GM12864 (cell line): ENCODE results near the gene ARHGAP9.
"Not testable (repeated sequence)": the region's sequence is repeated elsewhere in the genome, so short reads cannot be mapped to it uniquely, and the experiment has no call there.

Experiments used
- DNase-seq: peaks from one replicate; pipeline ENCODE4 v3.0.0-alpha.2; 2011; ENCODE audit warnings: low read depth
- H3K4me3 ChIP-seq: 2 replicates; pipeline ENCODE4 v1.5.1; 2011; ENCODE audit warnings: mild to moderate bottlenecking, low read depth, low read length, control low read depth
- TF ChIP-seq, protein P1 (sequence below): IDR thresholded peaks from 2 replicates; pipeline ENCODE4 v1.5.1; 2011; ENCODE audit warnings: low read depth, mild to moderate bottlenecking, moderate library complexity, low read length, control low read depth, inconsistent platforms; ENCODE audit errors: missing control alignments

ARHGAP9 gene

DNA sequence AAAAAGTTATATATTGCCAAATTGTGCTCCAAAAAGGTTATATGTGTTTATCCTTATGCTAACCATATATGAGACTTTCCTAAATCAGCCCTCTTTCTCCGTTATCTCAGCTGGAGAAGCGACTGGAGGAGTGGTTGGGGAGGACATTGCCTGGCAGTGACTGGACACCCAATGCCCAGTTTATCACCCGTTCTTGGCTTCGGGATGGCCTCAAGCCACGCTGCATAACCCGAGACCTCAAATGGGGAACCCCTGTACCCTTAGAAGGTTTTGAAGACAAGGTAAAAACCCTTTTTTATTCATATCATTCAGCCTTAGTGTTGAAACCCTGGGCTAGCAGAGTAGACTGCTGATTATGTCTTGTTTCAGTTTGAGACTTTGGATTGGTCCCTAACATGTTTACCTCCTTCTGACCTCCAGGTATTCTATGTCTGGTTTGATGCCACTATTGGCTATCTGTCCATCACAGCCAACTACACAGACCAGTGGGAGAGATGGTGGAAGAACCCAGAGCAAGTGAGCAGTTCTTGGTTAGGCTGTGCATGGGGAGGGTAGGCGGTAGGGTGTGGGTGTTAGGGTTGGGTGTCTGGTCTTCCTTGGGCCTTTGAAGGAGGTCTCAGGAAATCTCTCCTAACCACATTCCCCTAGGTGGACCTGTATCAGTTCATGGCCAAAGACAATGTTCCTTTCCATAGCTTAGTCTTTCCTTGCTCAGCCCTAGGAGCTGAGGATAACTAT is 32.1 kb upstream of the ARHGAP9 start:
- no peak for DNase-seq
- H3K4me3 ChIP-seq = no peak overlapping the region
- TF ChIP-seq, protein P1, sequence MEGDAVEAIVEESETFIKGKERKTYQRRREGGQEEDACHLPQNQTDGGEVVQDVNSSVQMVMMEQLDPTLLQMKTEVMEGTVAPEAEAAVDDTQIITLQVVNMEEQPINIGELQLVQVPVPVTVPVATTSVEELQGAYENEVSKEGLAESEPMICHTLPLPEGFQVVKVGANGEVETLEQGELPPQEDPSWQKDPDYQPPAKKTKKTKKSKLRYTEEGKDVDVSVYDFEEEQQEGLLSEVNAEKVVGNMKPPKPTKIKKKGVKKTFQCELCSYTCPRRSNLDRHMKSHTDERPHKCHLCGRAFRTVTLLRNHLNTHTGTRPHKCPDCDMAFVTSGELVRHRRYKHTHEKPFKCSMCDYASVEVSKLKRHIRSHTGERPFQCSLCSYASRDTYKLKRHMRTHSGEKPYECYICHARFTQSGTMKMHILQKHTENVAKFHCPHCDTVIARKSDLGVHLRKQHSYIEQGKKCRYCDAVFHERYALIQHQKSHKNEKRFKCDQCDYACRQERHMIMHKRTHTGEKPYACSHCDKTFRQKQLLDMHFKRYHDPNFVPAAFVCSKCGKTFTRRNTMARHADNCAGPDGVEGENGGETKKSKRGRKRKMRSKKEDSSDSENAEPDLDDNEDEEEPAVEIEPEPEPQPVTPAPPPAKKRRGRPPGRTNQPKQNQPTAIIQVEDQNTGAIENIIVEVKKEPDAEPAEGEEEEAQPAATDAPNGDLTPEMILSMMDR = no peak

DNA sequence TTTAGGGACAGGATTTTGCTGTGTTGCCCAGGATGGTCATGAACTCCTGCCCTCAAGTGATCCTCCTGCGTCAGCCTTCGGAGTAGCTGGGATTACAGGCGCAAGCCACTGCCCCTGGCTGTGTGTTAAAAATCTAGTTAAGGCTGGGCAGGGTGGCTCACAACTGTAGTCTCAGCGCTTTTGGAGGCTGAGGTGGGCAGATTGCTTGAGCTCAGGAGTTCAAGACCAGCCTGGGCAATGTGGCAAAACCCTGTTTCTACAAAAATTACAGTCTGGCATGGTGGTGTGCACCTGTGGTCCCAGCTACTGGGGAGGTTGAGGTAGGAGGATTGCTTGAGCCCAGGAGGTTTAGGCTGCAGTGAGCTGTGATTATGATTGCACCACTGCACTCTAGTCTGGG is 31.5 kb upstream of the ARHGAP9 start:
- H3K4me3 ChIP-seq = no peak overlapping the region
- no peak for DNase-seq
- TF ChIP-seq, protein P1 = no peak

DNA sequence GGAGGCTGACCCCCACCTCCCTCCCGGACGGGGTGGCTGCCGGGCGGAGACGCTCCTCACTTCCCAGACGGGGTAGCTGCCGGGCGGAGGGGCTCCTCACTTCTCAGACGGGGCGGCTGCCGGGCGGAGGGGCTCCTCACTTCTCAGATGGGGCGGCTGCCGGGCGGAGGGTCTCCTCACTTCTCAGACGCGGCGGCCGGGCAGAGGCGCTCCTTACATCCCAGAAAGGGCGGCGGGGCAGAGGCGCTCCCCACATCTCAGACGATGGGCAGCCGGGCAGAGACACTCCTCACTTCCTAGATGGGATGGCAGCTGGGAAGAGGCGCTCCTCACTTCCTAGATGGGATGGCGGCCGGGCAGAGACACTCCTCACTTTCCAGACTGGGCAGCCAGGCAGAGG is 28.1 kb upstream of the ARHGAP9 start:
- DNase-seq, H3K4me3 ChIP-seq: not testable (repeated sequence)

DNA sequence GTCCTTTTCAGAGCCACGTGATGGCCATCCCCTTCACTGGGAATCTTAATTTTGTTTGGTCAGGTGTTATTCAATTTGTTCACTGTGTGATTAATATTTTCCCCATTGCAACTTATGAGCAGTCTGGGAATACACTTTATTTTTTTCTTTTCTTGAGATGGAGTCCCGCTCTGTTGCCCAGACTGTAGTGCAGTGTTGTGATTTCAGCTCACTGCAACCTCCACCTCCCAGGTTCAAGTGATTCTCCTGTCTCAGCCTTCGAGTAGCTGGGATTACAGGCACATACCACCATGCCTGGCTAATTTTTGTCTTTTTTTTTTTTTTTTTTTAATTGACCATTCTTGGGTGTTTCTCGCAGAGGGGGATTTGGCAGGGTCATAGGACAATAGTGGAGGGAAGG is 26.9 kb upstream of the ARHGAP9 start:
- not testable (repeated sequence) for DNase-seq, H3K4me3 ChIP-seq

DNA sequence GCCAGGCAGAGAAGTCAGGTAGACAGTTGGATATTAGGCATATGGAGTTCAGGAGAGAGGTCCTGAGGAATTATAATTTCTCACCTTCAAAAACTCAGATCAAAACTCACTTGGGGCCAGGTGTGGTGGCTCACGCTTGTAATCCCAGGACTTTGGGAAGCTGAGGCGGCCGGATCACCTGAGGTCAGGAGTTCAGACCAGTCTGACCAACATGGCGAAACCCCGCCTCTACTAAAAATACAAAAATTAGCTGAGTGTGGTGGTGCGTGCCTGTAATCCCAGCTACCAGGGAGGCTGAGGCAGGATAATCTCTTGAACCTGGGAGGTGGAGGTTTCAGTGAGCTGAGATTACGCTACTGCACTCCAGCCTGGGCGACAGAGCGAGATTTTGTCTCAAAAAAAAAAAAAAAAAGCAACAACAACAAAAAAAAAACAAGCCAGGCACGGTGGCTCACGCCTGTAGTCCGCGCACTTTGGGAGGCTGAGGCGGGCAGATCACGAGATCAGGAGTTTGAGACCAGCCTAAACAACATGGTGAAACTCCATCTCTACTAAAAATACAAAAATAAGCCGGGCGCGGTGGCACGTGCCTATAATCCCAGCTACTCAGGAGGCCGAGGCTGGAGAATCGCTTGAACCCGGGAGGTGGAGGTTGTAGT is 22.8 kb upstream of the ARHGAP9 start:
- H3K4me3 ChIP-seq, DNase-seq: not testable (repeated sequence)

DNA sequence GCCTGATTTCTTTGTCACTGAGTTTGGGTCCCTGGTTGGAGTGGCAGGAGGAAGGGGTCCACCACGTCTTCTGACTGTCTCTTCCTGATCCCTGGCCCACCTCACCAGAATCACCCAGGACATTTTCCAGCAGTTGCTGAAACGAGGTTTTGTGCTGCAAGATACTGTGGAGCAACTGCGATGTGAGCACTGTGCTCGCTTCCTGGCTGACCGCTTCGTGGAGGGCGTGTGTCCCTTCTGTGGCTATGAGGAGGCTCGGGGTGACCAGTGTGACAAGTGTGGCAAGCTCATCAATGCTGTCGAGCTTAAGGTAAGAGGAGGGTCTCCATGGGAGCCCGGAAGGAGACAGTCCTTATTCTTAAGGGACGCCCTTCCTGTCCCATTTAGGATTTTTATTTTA is 20.5 kb upstream of the ARHGAP9 start:
- no peak for DNase-seq
- no peak overlapping the region for H3K4me3 ChIP-seq
- TF ChIP-seq, protein P1 = no peak

DNA sequence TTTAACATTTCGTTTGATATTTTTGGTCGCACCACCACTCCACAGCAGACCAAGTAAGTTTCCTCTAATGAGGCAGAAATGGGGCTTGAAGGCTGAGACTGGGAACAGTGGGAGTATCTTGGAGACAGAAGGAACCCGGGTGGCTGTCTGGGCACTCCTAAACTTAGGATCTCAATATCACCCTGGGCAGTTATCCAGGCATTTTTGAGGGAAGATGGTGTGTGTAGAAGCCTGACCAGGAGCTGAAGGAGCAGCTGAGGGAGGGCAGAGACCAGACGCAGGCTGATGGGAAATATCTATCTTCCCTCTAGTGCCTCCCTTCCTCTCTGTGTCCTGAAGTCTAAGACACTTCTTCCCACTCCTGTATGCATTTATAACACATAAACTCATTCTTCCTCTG is 18.9 kb upstream of the ARHGAP9 start:
- no peak for DNase-seq

DNA sequence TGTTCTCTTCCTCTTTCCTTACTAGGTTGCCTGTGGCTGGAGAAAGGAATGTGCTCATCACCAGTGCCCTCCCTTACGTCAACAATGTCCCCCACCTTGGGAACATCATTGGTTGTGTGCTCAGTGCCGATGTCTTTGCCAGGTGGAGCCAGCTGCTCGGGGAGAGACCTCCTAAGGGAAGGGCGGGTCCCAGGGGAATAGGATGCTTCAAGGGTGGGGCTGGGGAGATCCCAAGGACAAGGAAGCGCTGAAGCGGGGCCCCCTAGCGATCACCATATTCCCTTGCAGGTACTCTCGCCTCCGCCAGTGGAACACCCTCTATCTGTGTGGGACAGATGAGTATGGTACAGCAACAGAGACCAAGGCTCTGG is 18.5 kb upstream of the ARHGAP9 start:
- TF ChIP-seq, protein P1 = no peak
- DNase-seq = no peak
- no peak overlapping the region for H3K4me3 ChIP-seq

More for the DNA sequence above, 18.9 kb upstream of the ARHGAP9 start:
- H3K4me3 ChIP-seq = no peak overlapping the region
- TF ChIP-seq, protein P1 = no peak
